GM06990 (cell line): ENCODE data around the gene RAB7A.

Source experiments
- DNase-seq: peaks from one replicate; pipeline ENCODE4 v3.0.0-alpha.2; 2011; ENCODE audit not compliant: insufficient read length; ENCODE audit errors: extremely low read depth
- H3K27me3 ChIP-seq: replicated peaks from 2 replicates; pipeline ENCODE4 v1.6.0; 2011; ENCODE audit warnings: low read length; ENCODE audit not compliant: control insufficient read depth, insufficient read depth
- H3K36me3 ChIP-seq: 2 replicates; pipeline ENCODE4 v1.5.1; 2011; ENCODE audit warnings: low read length; ENCODE audit not compliant: control insufficient read depth, insufficient read depth
- H3K4me3 ChIP-seq: replicated peaks from 2 replicates; pipeline ENCODE4 v1.5.1; 2011; ENCODE audit warnings: low read depth, mild to moderate bottlenecking, control low read depth, low read length
- CTCF ChIP-seq: IDR thresholded peaks from 2 replicates; pipeline ENCODE4 v1.5.1; 2011; ENCODE audit warnings: low read length, control low read depth, mild to moderate bottlenecking, inconsistent platforms; ENCODE audit not compliant: insufficient read depth, poor library complexity, severe bottlenecking

The RAB7A gene

GRCh38 chr3:128853826-128854225 is 127.8 kb downstream of the RAB7A start:
- no peaks in the 10 kb centered on the region for H3K36me3 ChIP-seq
- H3K4me3 ChIP-seq = no peak overlapping the region
- H3K27me3 ChIP-seq = no peaks in the 10 kb centered on the region
- no peak for DNase-seq
- TF ChIP-seq CTCF = no peak

GRCh38 chr3:128854475-128854874 is 128.5 kb downstream of the RAB7A start:
- no peak for DNase-seq
- Histone ChIP-seq H3K36me3 (no peaks in the 10 kb centered on the region), H3K4me3 (no peak overlapping the region), H3K27me3 (no peaks in the 10 kb centered on the region)
- TF ChIP-seq CTCF = no peak

- Histone ChIP-seq H3K27me3 (no peaks in the 10 kb centered on the region), H3K36me3 (no peaks in the 10 kb centered on the region), H3K4me3 (no peak overlapping the region)
- no peak for TF ChIP-seq CTCF
- DNase-seq = no peak
Measured at GRCh38 chr3:128855569-128855968, 129.6 kb downstream of the RAB7A start.

- Histone ChIP-seq H3K27me3 (no peaks in the 10 kb centered on the region), H3K36me3 (peaks cover 2% of the 10 kb centered on the region), H3K4me3 (no peak overlapping the region)
- no peak for TF ChIP-seq CTCF
- DNase-seq = no peak
Measured at GRCh38 chr3:128858167-128858566, 132.2 kb downstream of the RAB7A start.

GRCh38 chr3:128859630-128860029 is 133.6 kb downstream of the RAB7A start:
- DNase-seq = no peak
- H3K27me3 ChIP-seq = no peaks in the 10 kb centered on the region
- H3K4me3 ChIP-seq = no peak overlapping the region
- H3K36me3 ChIP-seq = peaks cover 2% of the 10 kb centered on the region
- no peak for TF ChIP-seq CTCF

- no peak for DNase-seq
- no peak overlapping the region for H3K4me3 ChIP-seq
Measured at GRCh38 chr3:128861491-128861890, 135.5 kb downstream of the RAB7A start.

More at GRCh38 chr3:128861491-128861890, 135.5 kb downstream of the RAB7A start:
- no peak for TF ChIP-seq CTCF
- Histone ChIP-seq H3K36me3 (peaks cover 2% of the 10 kb centered on the region), H3K27me3 (no peaks in the 10 kb centered on the region)
